ENCODE measurements around the gene FBXO15. TPM values are rescaled to one million over a fixed set of nuclear protein-coding genes. Genes with fewer than 3 reads are reported as not detected.

The FBXO15 gene
- total and polyA plus RNA-seq, 8 donors = 0.62 to 31.0 (median 0.84) TPM; not detected in 4

DNA sequence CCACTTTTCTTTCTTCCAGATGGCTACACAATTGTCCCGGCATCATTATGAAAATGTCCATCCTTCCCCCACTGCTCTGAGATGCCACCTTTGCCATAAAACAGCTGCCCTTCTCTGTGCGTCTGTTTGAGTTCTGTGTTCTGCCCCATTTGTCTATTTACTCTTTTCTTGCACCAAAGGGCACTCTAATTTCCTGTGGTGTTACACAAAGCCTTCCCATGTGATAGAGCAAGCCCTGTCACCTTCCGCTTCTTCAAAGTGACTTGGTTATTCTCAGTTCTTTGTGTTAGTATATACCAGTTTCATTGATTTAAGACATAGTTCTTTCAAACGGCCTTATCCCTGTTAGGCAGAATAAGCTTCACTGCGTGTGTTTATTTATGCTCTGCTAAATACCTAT is 84.1 kb downstream of the FBXO15 start:
- DNase-seq = no peak
- Histone ChIP-seq H3K36me3 (no peaks in the 10 kb centered on the region), H3K27ac (no peak overlapping the region), H3K4me3 (no peak overlapping the region), H3K27me3 (peaks cover 0 to 12% (median 0%) of the 10 kb centered on the region in 3 donors), H3K4me1 (no peaks in the 10 kb centered on the region), H3K9me3 (no peaks in the 10 kb centered on the region)
- intact Hi-C loops (cut with DNase I; ENCODE audit: low total_unique reads) = no loop called here
- 32 to 50% (median 39%) methylated on average over 5 of the region's 5 CpGs for WGBS, 5 donors
- TF ChIP-seq, protein P1, sequence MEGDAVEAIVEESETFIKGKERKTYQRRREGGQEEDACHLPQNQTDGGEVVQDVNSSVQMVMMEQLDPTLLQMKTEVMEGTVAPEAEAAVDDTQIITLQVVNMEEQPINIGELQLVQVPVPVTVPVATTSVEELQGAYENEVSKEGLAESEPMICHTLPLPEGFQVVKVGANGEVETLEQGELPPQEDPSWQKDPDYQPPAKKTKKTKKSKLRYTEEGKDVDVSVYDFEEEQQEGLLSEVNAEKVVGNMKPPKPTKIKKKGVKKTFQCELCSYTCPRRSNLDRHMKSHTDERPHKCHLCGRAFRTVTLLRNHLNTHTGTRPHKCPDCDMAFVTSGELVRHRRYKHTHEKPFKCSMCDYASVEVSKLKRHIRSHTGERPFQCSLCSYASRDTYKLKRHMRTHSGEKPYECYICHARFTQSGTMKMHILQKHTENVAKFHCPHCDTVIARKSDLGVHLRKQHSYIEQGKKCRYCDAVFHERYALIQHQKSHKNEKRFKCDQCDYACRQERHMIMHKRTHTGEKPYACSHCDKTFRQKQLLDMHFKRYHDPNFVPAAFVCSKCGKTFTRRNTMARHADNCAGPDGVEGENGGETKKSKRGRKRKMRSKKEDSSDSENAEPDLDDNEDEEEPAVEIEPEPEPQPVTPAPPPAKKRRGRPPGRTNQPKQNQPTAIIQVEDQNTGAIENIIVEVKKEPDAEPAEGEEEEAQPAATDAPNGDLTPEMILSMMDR (IDR thresholded peaks at IDR 0.05) = no peak
- TF ChIP-seq POLR2A (IDR thresholded peaks at IDR 0.05) (no peak), POLR2AphosphoS5 (IDR thresholded peaks at IDR 0.05) (no peak), EP300 (IDR thresholded peaks at IDR 0.05) (no peak)

DNA sequence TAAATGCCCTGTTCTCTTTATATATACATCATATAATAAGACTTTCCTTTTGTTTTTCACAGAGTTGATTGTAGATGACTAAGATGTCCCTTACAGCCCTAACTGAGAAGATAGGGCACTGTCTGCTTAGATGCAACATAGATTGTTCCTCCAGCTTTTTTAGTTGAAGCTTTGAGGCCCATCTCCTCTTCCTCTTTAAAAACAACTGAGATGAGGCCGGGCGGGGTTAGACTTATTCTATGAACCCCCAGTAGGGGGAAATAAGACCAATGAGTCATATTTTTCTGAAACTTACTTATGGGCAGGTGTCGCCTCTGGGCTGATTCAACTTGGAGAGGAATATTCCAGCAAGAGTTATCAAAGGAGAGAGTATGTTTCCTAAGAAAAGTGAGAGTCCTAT is 84.6 kb downstream of the FBXO15 start:
- no peak for DNase-seq
- Histone ChIP-seq H3K4me1 (no peaks in the 10 kb centered on the region), H3K36me3 (no peaks in the 10 kb centered on the region), H3K27ac (no peak overlapping the region), H3K27me3 (peaks cover 0 to 12% (median 0%) of the 10 kb centered on the region in 3 donors), H3K4me3 (no peak overlapping the region), H3K9me3 (peaks cover 0 to under 1% (median 0%) of the 10 kb centered on the region in 4 donors)
- WGBS, 5 donors = 77 to 89% (median 80%) methylated on average over 3 of the region's 3 CpGs
- intact Hi-C loops (cut with DNase I; ENCODE audit: low total_unique reads) = no loop called here
- no peak for TF ChIP-seq EP300 (IDR thresholded peaks at IDR 0.05)
- TF ChIP-seq POLR2AphosphoS5 (IDR thresholded peaks at IDR 0.05) = no peak
- TF ChIP-seq, protein P1 (IDR thresholded peaks at IDR 0.05) = no peak
- TF ChIP-seq POLR2A (IDR thresholded peaks at IDR 0.05) = no peak

DNA sequence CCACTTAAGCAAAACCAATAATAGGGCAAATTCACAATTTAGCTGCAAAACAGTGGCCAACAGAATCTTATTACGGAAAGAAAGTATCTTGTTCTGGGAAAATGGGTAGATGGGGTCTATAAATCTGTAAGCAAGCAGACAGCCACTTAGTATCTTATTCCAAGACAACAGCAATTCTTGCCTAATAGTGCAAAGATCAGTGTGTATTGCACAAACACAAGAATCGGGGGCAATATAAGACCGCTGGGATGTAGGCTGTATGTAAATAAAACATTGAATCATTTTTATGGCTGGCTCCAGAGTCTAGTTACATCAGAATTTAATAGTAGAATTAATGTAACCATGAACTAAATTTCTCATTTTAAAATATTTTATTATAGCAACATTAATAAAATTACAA is 85.6 kb downstream of the FBXO15 start:
- Histone ChIP-seq H3K9me3 (peaks cover 0 to 6% (median 3%) of the 10 kb centered on the region in 4 donors), H3K36me3 (no peaks in the 10 kb centered on the region), H3K4me1 (no peaks in the 10 kb centered on the region), H3K4me3 (no peak overlapping the region), H3K27me3 (peaks cover 0 to 12% (median 0%) of the 10 kb centered on the region in 3 donors), H3K27ac (no peak overlapping the region)
- TF ChIP-seq EP300 (IDR thresholded peaks at IDR 0.05) (no peak), POLR2A (IDR thresholded peaks at IDR 0.05) (no peak), POLR2AphosphoS5 (IDR thresholded peaks at IDR 0.05) (no peak)
- TF ChIP-seq, protein P1 (IDR thresholded peaks at IDR 0.05) = no peak
- WGBS, 5 donors = 81 to 93% (median 83%) methylated on average over 3 of the region's 3 CpGs
- intact Hi-C loops (cut with DNase I; ENCODE audit: low total_unique reads) = no loop called here
- no peak for DNase-seq

DNA sequence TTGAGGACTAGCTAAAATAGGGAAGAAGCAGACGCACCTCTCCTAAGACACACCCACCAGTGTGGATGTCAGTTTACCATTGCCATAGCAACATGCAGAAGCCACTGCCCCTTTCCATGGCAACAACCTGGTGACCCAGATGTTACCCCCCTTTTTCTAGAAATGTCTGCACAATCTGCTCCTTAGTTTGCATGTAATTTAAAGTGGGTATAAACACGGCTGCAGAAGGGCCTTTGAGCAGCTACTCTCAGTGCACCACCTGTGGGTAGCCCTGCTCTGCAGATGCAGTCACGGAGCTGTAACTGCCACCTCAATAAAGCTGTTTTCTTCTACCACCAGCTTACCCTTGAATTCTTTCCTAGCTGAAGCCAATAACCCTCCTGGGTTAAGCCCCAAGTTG is 87.1 kb downstream of the FBXO15 start:
- intact Hi-C loops (cut with DNase I; ENCODE audit: low total_unique reads) = no loop called here
- Histone ChIP-seq H3K4me1 (no peaks in the 10 kb centered on the region), H3K27me3 (peaks cover 0 to 5% (median 0%) of the 10 kb centered on the region in 3 donors), H3K27ac (no peak overlapping the region), H3K9me3 (peaks cover 0 to 6% (median 3%) of the 10 kb centered on the region in 4 donors), H3K36me3 (no peaks in the 10 kb centered on the region), H3K4me3 (no peak overlapping the region)
- no peak for TF ChIP-seq POLR2A (IDR thresholded peaks at IDR 0.05)
- TF ChIP-seq, protein P1 (IDR thresholded peaks at IDR 0.05) = no peak
- no peak for TF ChIP-seq EP300 (IDR thresholded peaks at IDR 0.05)
- TF ChIP-seq POLR2AphosphoS5 (IDR thresholded peaks at IDR 0.05) = no peak
- 58 to 72% (median 65%) methylated on average over 3 of the region's 3 CpGs for WGBS, 5 donors
- DNase-seq = no peak
